Measurements from ENCODE around the gene NRXN3. TPM values are rescaled to one million over a fixed set of nuclear protein-coding genes. Genes with fewer than 3 reads are reported as not detected.

The NRXN3 gene
- total and polyA plus RNA-seq, 2 of the 13 experiments (the other 11 are each of a cell fraction or from before 2014, with no cell fraction given) = 0.03 TPM; not detected in 1

GRCh38 chr14:78697341-78697740 is 527.2 kb downstream of the NRXN3 start (continued):
- TF ChIP-seq CTCF (CRISPR knock-in tag; IDR thresholded peaks at IDR 0.05) (peak; percentile 39; the same call in 1 of the 2 replicates), ZNF20 (CRISPR knock-in tag; IDR thresholded peaks at IDR 0.05) (no peak), ZNF569 (CRISPR knock-in tag; IDR thresholded peaks at IDR 0.05; ENCODE audit: borderline replicate concordance) (no peak), ZNF761 (CRISPR knock-in tag; conservative IDR thresholded peaks at IDR 0.05) (no peak)

DNA sequence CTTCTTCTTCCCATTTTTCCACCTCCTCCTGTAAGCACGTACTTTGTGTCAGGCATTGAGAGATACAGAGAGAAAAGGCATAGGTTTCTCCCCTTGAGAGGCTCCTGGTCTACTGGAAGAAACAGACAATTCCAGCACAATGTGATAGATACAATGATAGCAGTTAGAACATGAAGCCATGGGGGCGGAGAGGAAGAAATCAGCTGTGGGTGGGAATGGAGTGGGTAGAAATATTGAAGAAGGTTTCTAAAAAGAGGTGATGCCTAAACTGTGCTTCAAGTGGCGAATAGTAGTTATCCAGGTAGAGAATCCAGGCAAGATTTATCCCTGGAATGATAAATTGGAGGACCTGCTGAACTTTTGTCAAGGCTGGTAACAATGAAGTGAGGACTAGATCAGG is 528.8 kb downstream of the NRXN3 start:
- H2AFZ ChIP-seq (ENCODE audit: low read length) = no peak overlapping the region
- no peak overlapping the region for H3K4me3 ChIP-seq (replicated peaks in 1 of 3; ENCODE audit: insufficient read depth in 1 of 3, low read depth in 2 of 3, low read length in 3 of 3)
- no peaks in the 10 kb centered on the region for H3K36me3 ChIP-seq (replicated peaks in 1 of 2; ENCODE audit: control insufficient read depth in 1 of 2, insufficient read depth in 2 of 2, low read length in 2 of 2)
- DNase-seq (ENCODE audit: low spot score) (no peak), ATAC-seq (no peak), FAIRE-seq (no peak)
- no peak overlapping the region for H3K9ac ChIP-seq (ENCODE audit: insufficient read depth, low read depth, low read length)
- no peaks in the 10 kb centered on the region for H3K79me2 ChIP-seq (ENCODE audit: insufficient read depth, low read length)
- no peaks in the 10 kb centered on the region for H3K27me3 ChIP-seq (ENCODE audit: control insufficient read depth in 1 of 2, insufficient read depth in 2 of 2, low read length in 2 of 2)
- BruUV-seq (replicated peaks) = no TSS peak
- no peaks in the 10 kb centered on the region for H3K4me1 ChIP-seq (ENCODE audit: insufficient read depth, low read length)
- CTCF ChIA-PET (ENCODE audit: low intra/inter-chr PET ratio, low total read pairs) = no interaction called here
- POLR2A ChIA-PET = no interaction called here
- no peaks in the 10 kb centered on the region for H4K20me1 ChIP-seq (ENCODE audit: insufficient read depth, low read length)
- H3K4me2 ChIP-seq (ENCODE audit: low read depth, low read length) = no peak overlapping the region
- TF ChIP-seq ZNF850 (CRISPR knock-in tag; conservative IDR thresholded peaks at IDR 0.05) = no peak
- no peak for TF ChIP-seq ZMAT3 (CRISPR knock-in tag; conservative IDR thresholded peaks at IDR 0.05)
- TF ChIP-seq ZNF709 (CRISPR knock-in tag; IDR thresholded peaks at IDR 0.05) = no peak
- no peak for TF ChIP-seq MED8 (CRISPR knock-in tag; IDR thresholded peaks at IDR 0.05; ENCODE audit: insufficient replicate concordance)
- TF ChIP-seq ZSCAN21 (CRISPR knock-in tag; IDR thresholded peaks at IDR 0.05; ENCODE audit: borderline replicate concordance) = no peak
- TF ChIP-seq ZNF737 (CRISPR knock-in tag; IDR thresholded peaks at IDR 0.05; ENCODE audit: borderline replicate concordance) = no peak
- 3% methylated on average over 3 of the region's 3 CpGs for WGBS (ENCODE audit: low lambda C conversion rate)
- in situ Hi-C loops (cut with HindIII; ENCODE audit: extremely low pct_ligation_motif_present, low pct_unique_long_range_greater_than_20kb) = no loop called here
- no peaks in the 10 kb centered on the region for H3K9me3 ChIP-seq (ENCODE audit: low read length)
- no peak overlapping the region for H3K27ac ChIP-seq (ENCODE audit: extremely low read length, insufficient read depth, low read length)
- intact Hi-C loops (cut with micrococcal nuclease; ENCODE audit: unreplicated experiment) = no loop called here

All from HepG2 (cell line).